ENCODE results near the gene RAPGEF5. TPM values are rescaled to one million over a fixed set of nuclear protein-coding genes. Genes with fewer than 3 reads are reported as not detected.

RAPGEF5 gene
- 16.3 and 20.8 TPM in 2 replicates for total RNA-seq (2014; rRNA removed; shearing (Covaris generic))
- polyA plus RNA-seq (2015; cell fraction: cytosol; rRNA removed): 5.5 and 7.9 TPM in 2 replicates
- polyA plus RNA-seq (2015; cell fraction: nucleus; rRNA removed): 7.5 and 9.1 TPM in 2 replicates

- no peak for DNase-seq (ENCODE audit: low read depth, low spot score)
- in situ Hi-C loops (cut with HindIII; ENCODE audit: low pct_unique_long_range_greater_than_20kb, low sequenced_read_pairs): no loop called here
Measured at GRCh38 chr7:22356701-22357310, at the start of gene RAPGEF5. RAPGEF5 (minus strand) TSS chr7:22357154; CDS start chr7:22357060, 94 bp downstream.

- in situ Hi-C loops (cut with HindIII; ENCODE audit: low pct_unique_long_range_greater_than_20kb, low sequenced_read_pairs): no loop called here
- no peak for DNase-seq (ENCODE audit: low read depth, low spot score)
Measured at GRCh38 chr7:22406715-22407114, 49.8 kb upstream of the RAPGEF5 start.

- no peak for DNase-seq (ENCODE audit: low read depth, low spot score)
- in situ Hi-C loops (cut with HindIII; ENCODE audit: low pct_unique_long_range_greater_than_20kb, low sequenced_read_pairs): no loop called here
Measured at GRCh38 chr7:22404421-22405023, 47.6 kb upstream of the RAPGEF5 start.

DNA sequence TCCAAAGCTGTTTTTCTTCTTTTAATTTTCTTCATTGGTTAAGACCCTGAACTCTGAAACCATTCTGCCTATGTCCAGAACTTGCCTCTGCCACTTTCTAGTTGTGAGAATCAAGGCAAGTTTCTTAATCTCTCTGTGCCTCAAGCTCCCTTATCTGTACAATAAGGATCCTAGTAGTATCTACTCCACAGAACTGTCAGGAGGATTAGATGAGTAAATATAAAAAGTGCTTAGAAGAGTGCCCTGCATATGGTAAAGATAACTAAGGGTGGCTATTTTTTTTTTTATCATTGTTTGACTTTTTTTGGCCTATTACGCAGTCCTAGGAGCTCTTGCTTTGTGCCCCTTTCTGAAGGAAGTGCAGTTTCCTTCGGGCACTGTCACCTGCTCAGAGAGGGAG lies 46.4 kb upstream of the RAPGEF5 start:
- DNase-seq (ENCODE audit: low read depth, low spot score): no peak
- in situ Hi-C loops (cut with HindIII; ENCODE audit: low pct_unique_long_range_greater_than_20kb, low sequenced_read_pairs): no loop called here

DNA sequence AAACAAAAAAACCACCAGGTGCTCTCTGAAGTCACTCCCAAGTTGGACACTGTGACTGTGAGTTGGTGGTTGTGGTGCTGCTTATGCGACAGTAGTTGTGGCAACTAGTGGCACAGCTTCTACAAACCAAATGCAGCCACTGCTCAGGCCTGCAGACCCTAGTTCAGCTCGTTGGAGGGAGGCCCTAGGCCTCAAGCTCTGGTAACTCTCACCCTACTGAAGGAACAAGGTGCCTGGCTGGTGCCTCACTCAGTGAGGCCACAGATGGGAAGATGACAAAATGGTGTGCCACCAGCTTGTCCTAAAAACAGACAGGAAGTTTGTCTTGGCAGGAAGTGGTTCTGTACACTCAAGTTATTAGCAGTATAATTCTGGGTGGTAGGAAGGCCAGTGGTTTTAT lies 45.3 kb upstream of the RAPGEF5 start:
- in situ Hi-C loops (cut with HindIII; ENCODE audit: low pct_unique_long_range_greater_than_20kb, low sequenced_read_pairs): no loop called here
- DNase-seq (ENCODE audit: low read depth, low spot score): no peak

DNA sequence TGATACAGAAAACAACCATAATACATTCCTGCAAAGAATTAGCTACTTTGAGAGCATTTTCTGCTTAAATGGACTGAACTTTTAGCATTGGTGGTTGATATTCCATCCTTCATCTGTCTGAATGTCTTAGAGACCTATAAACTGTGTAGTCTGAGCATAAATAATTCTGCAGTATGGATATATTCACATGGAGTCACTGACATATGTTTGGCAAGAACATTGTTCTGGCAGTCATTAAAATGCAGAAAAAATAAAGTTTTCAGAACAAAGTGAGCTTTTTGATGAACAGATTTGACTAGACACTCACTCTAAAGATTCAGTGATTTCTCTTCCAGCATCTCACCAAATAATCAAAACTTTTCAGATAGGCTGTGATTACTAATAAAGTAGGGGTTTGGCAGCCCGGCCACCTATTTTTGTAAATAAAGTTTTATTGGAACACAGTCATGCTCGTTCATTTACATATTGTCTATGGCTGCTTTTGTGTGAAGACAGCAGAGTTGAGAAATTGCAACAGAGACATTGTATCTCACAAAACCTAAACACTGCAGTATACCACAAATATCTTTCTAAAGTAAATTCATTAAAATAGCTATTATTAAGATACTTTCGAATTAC lies 44.1 kb upstream of the RAPGEF5 start:
- no peak for DNase-seq (ENCODE audit: low read depth, low spot score)
- in situ Hi-C loops (cut with HindIII; ENCODE audit: low pct_unique_long_range_greater_than_20kb, low sequenced_read_pairs): no loop called here

DNA sequence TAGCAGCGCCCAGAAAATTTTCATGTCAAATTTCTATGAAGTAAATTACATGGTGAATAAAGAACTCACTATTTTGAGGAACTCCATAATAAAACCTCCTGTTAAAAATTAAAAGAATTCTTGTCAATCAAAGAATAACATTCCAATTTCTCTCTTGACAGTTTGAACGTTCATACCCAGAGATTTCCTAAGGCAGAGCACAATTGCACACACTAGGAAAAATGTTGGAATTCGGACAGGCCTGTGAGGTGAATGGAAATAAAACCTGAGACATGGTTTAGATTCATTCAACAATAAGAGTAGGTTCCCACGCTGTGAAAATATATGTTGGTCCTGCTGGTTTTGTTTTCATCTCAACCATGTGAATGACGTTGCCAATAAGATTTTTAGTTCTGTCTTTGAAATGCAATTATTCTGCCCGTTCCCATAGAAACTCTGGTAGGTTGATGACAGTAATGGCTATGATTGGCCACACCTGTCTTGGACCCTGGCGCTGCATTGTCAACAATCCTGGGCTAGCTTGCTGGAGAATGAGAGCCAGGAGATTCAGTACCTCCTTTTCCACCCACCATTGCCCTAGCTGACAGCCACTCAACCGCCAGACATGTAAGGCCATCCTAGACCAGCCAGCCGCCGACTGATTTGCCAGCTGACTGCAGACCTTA lies 43.3 kb upstream of the RAPGEF5 start:
- in situ Hi-C loops (cut with HindIII; ENCODE audit: low pct_unique_long_range_greater_than_20kb, low sequenced_read_pairs): no loop called here
- no peak for DNase-seq (ENCODE audit: low read depth, low spot score)

DNA sequence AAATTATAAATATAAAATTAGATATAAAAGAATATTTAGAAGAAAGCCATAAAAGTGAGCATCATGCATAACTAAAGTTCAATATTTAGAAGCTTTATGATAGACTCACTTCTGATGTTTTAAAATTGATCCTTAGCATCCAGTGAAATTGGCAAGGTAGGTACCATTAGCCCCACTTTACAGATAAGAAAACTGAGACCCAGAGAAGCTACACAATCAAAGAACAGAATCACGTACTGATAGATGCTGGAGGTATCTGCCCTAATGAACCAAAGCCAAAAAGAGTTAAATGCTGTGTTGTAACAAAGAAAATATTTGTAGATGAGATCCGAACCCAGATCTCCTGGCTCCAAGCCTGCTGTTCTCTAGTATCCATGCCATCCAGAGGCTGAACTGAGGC lies 42.6 kb upstream of the RAPGEF5 start:
- no peak for DNase-seq (ENCODE audit: low read depth, low spot score)
- in situ Hi-C loops (cut with HindIII; ENCODE audit: low pct_unique_long_range_greater_than_20kb, low sequenced_read_pairs): no loop called here

DNA sequence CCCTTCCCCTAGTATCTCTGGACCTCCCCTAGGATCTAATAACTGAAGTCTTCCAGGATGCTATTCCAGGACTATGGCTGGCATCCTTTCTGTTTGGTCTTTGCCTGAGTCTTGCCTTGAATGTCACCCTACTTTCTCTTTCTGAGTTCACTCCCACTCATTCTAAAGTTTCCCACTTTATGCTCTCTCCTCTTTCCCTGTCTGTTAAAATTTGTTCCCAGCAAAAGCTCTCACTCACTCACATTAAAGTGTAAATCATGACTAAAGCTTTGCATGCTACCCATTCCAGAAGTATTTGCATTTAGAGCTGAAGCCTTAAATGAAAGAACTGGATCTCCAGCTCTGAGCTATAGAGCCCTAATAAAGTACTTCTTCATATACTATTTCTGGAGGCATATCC lies 42.1 kb upstream of the RAPGEF5 start:
- in situ Hi-C loops (cut with HindIII; ENCODE audit: low pct_unique_long_range_greater_than_20kb, low sequenced_read_pairs): no loop called here
- no peak for DNase-seq (ENCODE audit: low read depth, low spot score)

- in situ Hi-C loops (cut with HindIII; ENCODE audit: low pct_unique_long_range_greater_than_20kb, low sequenced_read_pairs): no loop called here
- no peak for DNase-seq (ENCODE audit: low read depth, low spot score)
Measured at GRCh38 chr7:22397981-22398380, 41.0 kb upstream of the RAPGEF5 start.

- DNase-seq (ENCODE audit: low read depth, low spot score): no peak
- in situ Hi-C loops (cut with HindIII; ENCODE audit: low pct_unique_long_range_greater_than_20kb, low sequenced_read_pairs): no loop called here
Measured at GRCh38 chr7:22395222-22395621, 38.3 kb upstream of the RAPGEF5 start.

DNA sequence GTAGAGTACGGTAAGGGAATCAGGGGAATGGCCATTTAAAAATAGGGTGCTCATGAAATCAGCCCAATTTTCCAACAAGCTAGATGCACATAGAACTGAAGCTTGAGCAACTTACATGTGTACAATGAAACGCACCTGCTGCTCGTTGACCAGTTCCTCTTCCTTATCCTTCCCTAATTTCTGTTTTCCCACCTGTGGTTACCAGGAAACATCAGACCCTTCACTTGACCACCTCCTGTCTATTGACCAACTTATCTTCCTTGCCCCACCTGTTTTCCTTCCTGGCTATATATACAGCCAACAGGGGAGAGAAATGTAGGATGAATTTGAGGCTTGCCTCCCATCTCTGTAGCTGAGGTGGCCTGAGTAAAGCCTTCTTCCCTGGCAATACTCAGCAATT lies 37.8 kb upstream of the RAPGEF5 start:
- in situ Hi-C loops (cut with HindIII; ENCODE audit: low pct_unique_long_range_greater_than_20kb, low sequenced_read_pairs): no loop called here

DNA sequence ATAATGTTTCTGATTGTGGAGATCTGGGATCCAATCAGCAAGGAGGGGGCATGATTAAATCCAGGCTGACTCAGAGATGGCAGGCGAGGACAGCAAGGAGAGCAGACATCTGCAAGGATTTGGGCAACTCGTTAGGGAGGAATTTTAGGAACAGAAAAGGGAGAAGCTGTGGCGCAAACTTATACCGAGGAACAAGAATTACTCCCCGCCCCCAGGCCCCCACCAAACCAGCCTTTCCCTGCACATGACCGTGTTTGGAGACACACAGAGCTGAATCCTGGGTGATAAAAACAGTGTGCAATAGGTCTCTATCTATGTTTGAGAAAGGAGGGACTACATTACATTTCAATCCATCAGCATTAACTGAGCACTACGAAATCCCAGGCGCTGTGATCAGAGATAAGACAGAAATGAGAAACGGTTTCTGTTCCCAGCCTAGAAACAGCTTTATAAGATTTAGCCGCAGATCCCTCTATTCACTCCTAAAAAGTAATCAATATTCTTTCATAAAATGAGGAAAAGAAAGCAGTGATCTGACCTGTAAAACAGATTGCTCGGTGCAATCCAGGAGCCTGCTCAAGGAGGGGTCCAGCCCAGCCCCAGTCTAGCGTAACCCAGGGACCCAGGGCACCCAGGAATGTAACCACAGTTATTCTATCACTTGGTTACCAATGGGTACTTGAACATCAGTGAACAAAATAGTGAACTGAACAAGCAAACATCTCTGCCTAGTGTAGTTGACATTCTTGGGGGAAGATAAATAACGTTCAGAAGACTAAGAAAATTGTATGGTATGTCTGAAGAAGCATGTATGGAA lies 37.2 kb upstream of the RAPGEF5 start:
- in situ Hi-C loops (cut with HindIII; ENCODE audit: low pct_unique_long_range_greater_than_20kb, low sequenced_read_pairs): no loop called here
- DNase-seq (ENCODE audit: low read depth, low spot score): no peak

More for the DNA sequence above, 37.8 kb upstream of the RAPGEF5 start:
- DNase-seq (ENCODE audit: low read depth, low spot score): no peak

GRCh38 chr7:22390516-22390915 lies 33.6 kb upstream of the RAPGEF5 start:
- in situ Hi-C loops (cut with HindIII; ENCODE audit: low pct_unique_long_range_greater_than_20kb, low sequenced_read_pairs): no loop called here
- DNase-seq (ENCODE audit: low read depth, low spot score): no peak

DNA sequence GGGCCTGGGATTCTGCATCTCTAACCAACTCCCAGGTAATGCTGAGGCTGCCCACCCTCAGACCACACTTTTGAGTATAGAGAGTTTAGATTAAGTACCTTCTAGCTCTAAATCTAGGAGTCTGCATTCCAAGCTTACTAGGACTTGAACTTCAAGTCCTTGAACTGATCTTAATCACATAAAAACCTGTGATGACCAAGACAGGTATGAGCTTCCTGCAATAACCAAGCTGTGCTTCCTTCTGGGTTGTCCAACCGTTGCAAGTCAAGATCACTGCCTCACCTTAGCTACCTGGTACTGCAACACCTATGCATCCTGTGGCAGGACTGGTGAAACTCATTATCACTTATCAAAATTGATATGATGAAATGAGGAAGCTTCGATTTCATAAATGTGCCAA lies 32.9 kb upstream of the RAPGEF5 start:
- DNase-seq (ENCODE audit: low read depth, low spot score): no peak
- in situ Hi-C loops (cut with HindIII; ENCODE audit: low pct_unique_long_range_greater_than_20kb, low sequenced_read_pairs): no loop called here

GRCh38 chr7:22387583-22387982 lies 30.6 kb upstream of the RAPGEF5 start:
- no peak for DNase-seq (ENCODE audit: low read depth, low spot score)
- in situ Hi-C loops (cut with HindIII; ENCODE audit: low pct_unique_long_range_greater_than_20kb, low sequenced_read_pairs): no loop called here

DNA sequence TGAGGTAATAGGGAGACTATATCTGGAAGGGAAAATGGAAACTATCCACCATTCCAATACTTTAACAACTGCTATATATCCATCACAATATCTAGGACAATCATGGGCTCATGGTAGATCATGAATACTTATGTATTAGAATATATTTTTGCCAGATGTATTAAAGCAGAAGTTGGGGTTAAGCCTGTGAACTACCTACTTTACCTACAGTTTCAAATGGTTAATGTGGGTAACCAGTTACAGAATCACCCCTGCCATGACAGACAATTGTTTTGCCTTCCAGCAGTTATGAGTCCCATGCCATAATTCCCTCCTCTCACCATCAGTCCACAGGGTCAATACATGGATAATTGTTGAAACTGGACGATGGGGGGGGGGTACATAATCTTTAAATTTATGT lies 29.9 kb upstream of the RAPGEF5 start:
- no peak for DNase-seq (ENCODE audit: low read depth, low spot score)
- in situ Hi-C loops (cut with HindIII; ENCODE audit: low pct_unique_long_range_greater_than_20kb, low sequenced_read_pairs): no loop called here
